Vagina (tissue), 2 donors: Measurements from ENCODE around the gene RAET1L. TPM values are rescaled to one million over a fixed set of nuclear protein-coding genes. Genes with fewer than 3 reads are reported as not detected.

Experiments
- DNase-seq, 2 donors: peaks; one replicate each; pipeline ENCODE4 v3.0.0-alpha.2; 2017; ENCODE audit errors: extremely low spot score in 2 of 2
- H3K27ac ChIP-seq: fragments of 200-600 bp; sonication (generic); one replicate; pipeline ENCODE4 v1.5.1; 2019
- H3K27me3 ChIP-seq: fragments of 200-600 bp; sonication (generic); one replicate; pipeline ENCODE4 v1.5.1; 2019
- H3K36me3 ChIP-seq, 2 donors: fragments of 200-600 bp; sonication (generic); one replicate each; pipeline ENCODE4 v1.5.1; 2017 to 2019
- H3K4me1 ChIP-seq: fragments of 200-600 bp; sonication (generic); one replicate; pipeline ENCODE4 v1.5.1; 2019
- H3K4me3 ChIP-seq, 2 donors: fragments of 200-600 bp; sonication (generic); 1 replicate in 1 of 2; 2 replicates in 1 of 2; pipeline ENCODE4 v1.5.1; 2016 to 2019
- H3K9me3 ChIP-seq: fragments of 200-600 bp; sonication (generic); one replicate; pipeline ENCODE4 v1.5.1; 2019
- CTCF ChIP-seq, 3 experiments: fragments of 450-650 bp in 2 of 3; fragments of 200-600 bp in 1 of 3; sonication (generic) in 1 of 3; IDR thresholded peaks; one replicate each; pipeline ENCODE4 v1.5.1; 2017 to 2019; ENCODE audit warnings: antibody characterized with exemption in 3 of 3, mild to moderate bottlenecking in 2 of 3, moderate library complexity in 2 of 3
- POLR2A ChIP-seq, 2 donors: fragments of 450-650 bp; IDR thresholded peaks; one replicate each; pipeline ENCODE4 v1.6.1; 2017; ENCODE audit warnings: antibody characterized with exemption in 2 of 2, mild to moderate bottlenecking in 2 of 2, moderate library complexity in 2 of 2
- POLR2AphosphoS5 ChIP-seq, 2 donors: sonication (generic); formaldehyde crosslinking; IDR thresholded peaks; one replicate each; pipeline ENCODE4 v1.9.0; 2017; ENCODE audit warnings: antibody characterized with exemption in 2 of 2, mild to moderate bottlenecking in 2 of 2, low read depth in 1 of 2; ENCODE audit not compliant: insufficient read depth in 1 of 2
- intact Hi-C: fragments of 100-400 bp; cut with DNase I; formaldehyde crosslinking; loops from one replicate; pipeline ENCODE4 v1.15.1; 2023
- total RNA-seq: library from RNA; depleted of rRNA; stranded (reverse); fragments of >200 nt; gene quantifications from one replicate; pipeline ENCODE4 v1.2.3, GENCODE V29; 2016

RAET1L gene
- total RNA-seq, 1 donor from 2014 or later = 8.3 TPM

DNA sequence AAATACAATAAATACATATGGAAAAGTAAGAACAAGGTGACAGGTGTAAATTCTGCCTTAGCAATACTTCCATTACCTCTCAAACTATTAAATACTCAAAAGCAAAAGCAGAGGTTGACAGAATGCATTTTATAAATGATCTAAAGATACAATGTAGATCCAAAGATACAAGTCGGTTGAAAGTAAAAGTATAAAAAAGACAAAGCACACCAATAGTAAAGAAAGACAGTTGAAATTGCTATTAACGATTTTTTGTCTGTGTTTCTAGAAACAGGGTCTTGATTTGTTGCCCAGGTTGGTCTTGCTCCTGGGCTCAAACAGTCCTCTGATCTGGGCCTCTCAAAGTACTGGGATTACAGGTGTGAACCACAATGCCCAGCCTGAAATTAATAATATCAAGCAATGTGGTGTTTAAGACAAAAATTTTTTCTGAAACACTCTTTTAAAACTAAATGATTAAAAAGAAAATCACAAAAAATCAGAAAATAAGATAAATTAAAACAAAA is 37.7 kb downstream of the RAET1L start:
- TF ChIP-seq POLR2AphosphoS5 (IDR thresholded peaks at IDR 0.05; ENCODE audit: insufficient read depth in 1 of 2, low read depth in 1 of 2) (no peak), CTCF (IDR thresholded peaks at IDR 0.05) (no peak), POLR2A (IDR thresholded peaks at IDR 0.05) (no peak)
- Histone ChIP-seq H3K27me3 (peaks cover 13% of the 10 kb centered on the region), H3K4me3 (no peak overlapping the region), H3K27ac (no peak overlapping the region), H3K9me3 (no peaks in the 10 kb centered on the region), H3K36me3 (no peaks in the 10 kb centered on the region), H3K4me1 (peaks cover 16% of the 10 kb centered on the region)
- no peak for DNase-seq
- intact Hi-C loops = no loop called here

DNA sequence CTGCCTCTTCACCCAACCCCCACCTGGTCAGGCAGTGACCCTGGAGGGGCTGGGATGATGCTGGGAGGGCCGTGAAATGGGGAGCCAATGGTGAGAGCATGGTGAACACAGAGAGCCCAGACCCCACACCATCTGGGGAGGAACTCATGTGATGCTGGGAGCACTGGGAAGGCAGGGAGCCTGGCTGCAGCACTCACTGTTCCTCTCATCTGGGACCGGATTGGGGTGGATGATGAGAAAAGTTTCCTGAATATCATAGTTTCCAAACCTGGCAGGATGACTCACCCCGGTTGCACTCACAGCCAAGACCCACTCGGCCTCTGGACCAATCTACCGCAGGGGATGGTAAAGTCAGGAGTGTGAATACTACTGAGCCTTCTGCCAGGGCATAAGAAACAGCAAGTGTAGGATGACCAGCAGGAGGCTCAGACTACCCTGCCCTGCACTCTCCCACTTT is 39.8 kb downstream of the RAET1L start:
- H3K36me3 ChIP-seq = no peaks in the 10 kb centered on the region
- TF ChIP-seq CTCF (IDR thresholded peaks at IDR 0.05) = no peak
- TF ChIP-seq POLR2AphosphoS5 (IDR thresholded peaks at IDR 0.05; ENCODE audit: insufficient read depth in 1 of 2, low read depth in 1 of 2) = no peak
- TF ChIP-seq POLR2A (IDR thresholded peaks at IDR 0.05) = no peak
- intact Hi-C loops = no loop called here
- H3K9me3 ChIP-seq = no peaks in the 10 kb centered on the region
- DNase-seq = no peak
- H3K4me1 ChIP-seq = peaks cover 7% of the 10 kb centered on the region
- H3K4me3 ChIP-seq = no peak overlapping the region
- peaks cover 7% of the 10 kb centered on the region for H3K27me3 ChIP-seq
- H3K27ac ChIP-seq = no peak overlapping the region

DNA sequence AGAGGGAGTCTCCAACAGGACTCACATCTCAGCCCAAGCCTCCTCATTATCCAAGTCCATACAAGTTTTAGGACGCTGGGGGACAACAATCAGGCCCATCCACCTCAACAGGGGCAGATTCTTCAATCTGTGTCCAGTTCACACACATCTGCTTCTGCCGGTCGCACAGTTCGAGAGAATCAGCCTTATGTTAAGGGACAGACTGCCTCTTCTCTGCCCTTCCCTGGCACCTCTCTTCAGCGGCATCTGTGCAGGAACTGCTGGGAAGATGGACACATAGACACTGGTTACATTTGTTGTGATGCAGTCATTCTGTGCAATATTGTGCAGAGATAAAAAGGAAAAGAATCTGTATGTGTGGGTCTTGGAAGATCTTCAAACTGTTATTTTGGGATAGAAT is 40.6 kb downstream of the RAET1L start:
- H3K27me3 ChIP-seq = peaks cover 7% of the 10 kb centered on the region

DNA sequence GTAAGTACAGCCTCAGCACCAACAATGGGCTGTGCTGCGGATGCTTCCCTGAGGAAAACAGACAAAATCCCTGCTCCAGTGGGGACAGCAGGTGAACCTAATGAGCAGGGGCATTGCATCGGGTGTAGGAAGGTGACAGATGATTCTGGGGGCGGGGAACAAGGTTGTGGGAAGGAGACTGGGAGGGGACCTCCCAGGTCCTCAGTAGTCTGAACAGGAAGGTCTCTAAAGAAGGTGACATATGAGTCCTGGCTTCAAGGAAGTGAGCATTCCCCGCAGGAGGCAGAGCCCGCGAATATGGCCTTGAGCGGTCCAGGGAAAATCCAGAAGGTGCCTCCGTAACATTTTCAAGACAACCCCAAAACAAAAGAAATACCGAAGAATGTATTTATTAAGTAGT is 42.2 kb downstream of the RAET1L start:
- TF ChIP-seq POLR2AphosphoS5 (IDR thresholded peaks at IDR 0.05; ENCODE audit: insufficient read depth in 1 of 2, low read depth in 1 of 2) = no peak
- TF ChIP-seq POLR2A (IDR thresholded peaks at IDR 0.05) = no peak
- no peak for TF ChIP-seq CTCF (IDR thresholded peaks at IDR 0.05)
- no peak overlapping the region for H3K4me3 ChIP-seq
- no peaks in the 10 kb centered on the region for H3K4me1 ChIP-seq
- H3K36me3 ChIP-seq = no peaks in the 10 kb centered on the region
- intact Hi-C loops = no loop called here
- no peaks in the 10 kb centered on the region for H3K27me3 ChIP-seq
- no peaks in the 10 kb centered on the region for H3K9me3 ChIP-seq
- DNase-seq = no peak
- no peak overlapping the region for H3K27ac ChIP-seq

More for the DNA sequence above, 40.6 kb downstream of the RAET1L start:
- TF ChIP-seq CTCF (IDR thresholded peaks at IDR 0.05) (no peak), POLR2A (IDR thresholded peaks at IDR 0.05) (no peak), POLR2AphosphoS5 (IDR thresholded peaks at IDR 0.05; ENCODE audit: insufficient read depth in 1 of 2, low read depth in 1 of 2) (no peak)
- Histone ChIP-seq H3K4me1 (no peaks in the 10 kb centered on the region), H3K9me3 (no peaks in the 10 kb centered on the region), H3K27ac (no peak overlapping the region), H3K4me3 (no peak overlapping the region), H3K36me3 (no peaks in the 10 kb centered on the region)
- DNase-seq = no peak
- intact Hi-C loops = no loop called here

DNA sequence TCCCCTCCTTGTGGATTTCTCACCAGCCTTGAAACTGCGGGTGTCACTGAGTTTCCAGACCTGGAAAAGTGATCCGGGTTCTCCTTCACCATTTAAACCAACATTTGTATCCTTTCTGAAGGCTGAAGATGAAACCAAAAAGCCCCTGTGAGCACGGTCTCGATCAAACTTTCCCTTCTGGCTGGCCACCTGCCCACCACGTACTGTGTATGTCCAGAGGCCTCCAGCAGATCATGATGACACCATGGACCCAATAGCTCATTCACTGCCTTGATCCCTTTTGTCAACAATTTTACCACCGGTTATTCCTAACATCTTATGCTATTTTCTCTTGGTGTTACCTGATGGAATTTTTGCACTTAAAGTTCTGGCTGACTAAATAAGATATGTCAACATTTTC is 46.0 kb downstream of the RAET1L start:
- H3K4me1 ChIP-seq = no peaks in the 10 kb centered on the region
- no peaks in the 10 kb centered on the region for H3K27me3 ChIP-seq
- H3K27ac ChIP-seq = no peak overlapping the region
- no peaks in the 10 kb centered on the region for H3K9me3 ChIP-seq
- intact Hi-C loops = no loop called here
- H3K4me3 ChIP-seq = no peak overlapping the region
- DNase-seq = peak in 1 of 2 donors; percentile 47
- TF ChIP-seq POLR2A (IDR thresholded peaks at IDR 0.05) (no peak), CTCF (IDR thresholded peaks at IDR 0.05) (no peak), POLR2AphosphoS5 (IDR thresholded peaks at IDR 0.05; ENCODE audit: insufficient read depth in 1 of 2, low read depth in 1 of 2) (no peak)
- H3K36me3 ChIP-seq = no peaks in the 10 kb centered on the region
